Activated CD4-positive, alpha-beta T cell treated with anti-CD3 and anti-CD28 coated beads, Interleukin-2, amount 50 U/mL, for 1 hour (primary cell): ENCODE data around the gene SCART1.
"Not testable (repeated sequence)": the region's sequence is repeated elsewhere in the genome, so short reads cannot be mapped to it uniquely, and the experiment has no call there.

ENCODE experiments used
- DNase-seq: peaks from one replicate; pipeline ENCODE4 v3.0.0-alpha.2; 2020

The SCART1 gene

DNA sequence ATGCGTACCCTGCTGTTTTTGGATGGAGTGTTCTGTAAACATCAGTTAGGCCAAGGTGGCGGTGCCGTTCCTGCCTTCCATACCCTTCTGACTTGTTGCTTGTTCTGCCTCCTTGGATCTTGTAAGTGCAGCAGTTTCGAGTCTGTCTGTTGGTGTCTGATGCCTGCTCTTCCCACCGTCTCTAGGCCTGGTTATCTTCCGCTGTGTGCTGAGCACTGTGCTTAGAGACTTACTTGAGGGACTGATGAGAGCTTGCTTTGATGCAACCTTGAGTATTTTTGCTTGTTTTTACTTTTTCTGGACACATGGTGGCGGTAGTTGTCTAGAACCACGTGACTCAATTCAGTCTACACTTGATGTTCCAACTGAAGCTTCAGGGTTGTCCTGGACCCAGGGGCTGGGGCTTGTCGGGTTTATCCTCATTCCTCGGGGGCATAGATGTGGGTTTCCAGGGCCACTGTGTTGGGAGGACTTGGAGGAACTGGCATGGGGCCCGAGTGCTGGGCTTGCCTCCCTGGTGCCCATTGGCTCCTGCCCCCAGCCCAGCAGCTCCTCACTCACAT, 15.0 kb upstream of the SCART1 start:
- no peak for DNase-seq

DNA sequence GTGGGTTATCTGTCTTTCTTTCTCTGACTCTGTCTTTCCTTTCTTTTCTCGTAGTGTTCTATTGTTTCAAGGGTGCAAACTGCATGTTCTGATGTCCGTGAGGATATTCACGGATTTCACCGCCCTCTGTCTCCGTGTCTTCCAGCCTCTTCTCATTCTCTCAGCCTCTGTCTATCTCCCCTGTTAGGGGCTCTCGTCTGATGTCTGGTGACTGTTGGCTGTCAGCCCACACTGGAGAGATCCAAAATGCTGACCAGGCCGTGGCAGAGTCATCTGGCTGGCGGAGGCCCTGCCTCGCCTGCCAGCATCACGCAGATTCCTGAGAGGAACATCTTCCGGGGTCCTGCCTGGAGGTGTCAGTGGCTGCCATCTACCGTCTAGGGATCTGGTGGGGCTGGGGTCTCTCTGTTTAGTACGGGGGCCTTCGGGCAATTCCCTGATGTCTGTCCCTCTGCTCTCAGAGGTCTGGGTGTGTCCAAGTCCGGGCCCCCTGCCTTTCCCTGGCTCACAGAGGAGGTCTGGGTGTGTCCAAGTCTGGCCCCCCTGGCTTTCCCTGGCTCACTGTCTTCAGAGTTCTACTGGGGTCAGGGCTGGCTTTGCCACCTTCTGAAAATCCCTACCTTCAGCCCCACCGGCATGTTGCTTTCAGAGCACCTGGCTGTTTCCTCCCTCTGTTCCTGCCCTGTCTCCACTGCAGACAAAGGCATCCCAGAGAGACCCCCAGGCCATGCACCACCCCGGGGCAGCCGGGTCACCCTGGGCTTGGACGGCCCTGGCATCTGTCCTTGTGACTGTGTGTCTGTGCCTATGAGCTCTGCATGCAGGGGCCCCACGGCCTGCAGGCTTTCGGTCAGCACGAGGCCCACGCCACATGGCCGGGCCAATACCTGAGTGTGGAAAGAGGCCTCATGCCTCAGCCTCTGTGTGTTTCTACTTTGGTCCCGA, 14.0 kb upstream of the SCART1 start:
- DNase-seq: no peak

DNA sequence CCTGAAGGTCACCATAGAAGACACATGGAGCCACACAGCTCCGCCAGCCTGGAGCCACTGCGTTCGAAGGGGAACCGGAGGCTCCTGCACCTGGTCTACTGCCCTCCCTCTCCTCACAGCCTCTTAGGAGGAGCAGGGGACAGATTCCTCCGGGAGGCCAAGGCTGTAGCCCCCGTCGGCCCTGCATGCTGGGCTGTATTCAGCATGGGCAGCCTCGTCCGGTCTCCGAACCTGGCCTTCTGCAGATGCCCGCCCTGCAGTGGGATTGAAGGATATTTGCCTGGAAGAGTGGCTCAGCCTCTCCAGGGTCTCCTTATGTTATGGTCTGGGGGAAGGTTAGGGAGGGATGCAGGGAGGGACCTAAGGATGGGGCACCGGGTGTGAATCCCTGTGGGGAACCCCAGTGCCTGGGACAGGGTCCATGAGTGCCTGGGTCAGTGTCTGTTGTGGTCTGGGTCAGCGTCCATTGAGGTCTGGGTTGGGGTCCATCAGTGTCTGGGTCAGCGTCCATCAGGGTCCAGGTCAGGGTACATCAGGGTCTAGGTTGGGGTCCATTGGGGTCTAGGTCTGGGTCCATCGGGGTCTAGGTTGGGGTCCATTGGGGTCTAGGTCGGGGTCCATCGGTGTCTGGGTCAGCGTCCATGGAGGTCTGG, 13.0 kb upstream of the SCART1 start:
- DNase-seq: no peak

DNA sequence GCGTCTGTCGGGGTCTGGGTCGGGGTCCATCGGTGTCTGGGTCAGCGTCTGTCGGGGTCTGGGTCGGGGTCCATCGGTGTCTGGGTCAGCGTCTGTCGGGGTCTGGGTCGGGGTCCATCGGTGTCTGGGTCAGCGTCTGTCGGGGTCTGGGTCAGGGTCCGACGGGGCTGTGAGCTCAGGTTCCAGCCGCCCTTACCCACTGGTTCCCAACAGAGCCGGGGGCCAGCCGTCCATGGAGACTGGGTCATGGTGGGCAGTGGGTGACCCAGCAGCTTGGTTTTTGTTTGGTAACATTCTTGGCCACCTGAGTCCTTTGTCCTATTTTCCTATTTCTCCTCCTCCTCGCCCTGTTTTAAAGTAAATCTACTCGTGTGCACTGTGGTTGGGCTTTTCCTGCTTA, 12.4 kb upstream of the SCART1 start:
- not testable (repeated sequence) for DNase-seq

DNA sequence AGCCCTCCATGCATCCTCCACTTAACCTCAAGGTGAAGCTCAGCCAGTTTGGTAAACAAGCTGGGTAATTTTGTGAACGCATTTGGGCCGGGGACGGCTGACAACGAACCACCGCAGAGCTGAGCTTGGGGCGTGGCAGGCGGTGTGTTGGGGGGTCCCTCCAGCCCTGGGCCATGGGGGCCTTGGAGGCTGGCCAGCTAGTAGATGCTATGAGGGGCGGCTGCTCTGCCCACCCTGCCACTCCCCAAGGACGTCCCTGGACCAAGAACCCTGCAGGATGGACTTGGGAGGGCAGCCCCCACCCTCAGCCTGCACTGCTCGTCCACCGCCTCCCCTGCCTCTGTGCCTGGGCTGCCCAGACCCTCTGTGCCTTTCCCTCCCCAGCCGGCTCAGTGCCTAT, 12.0 kb upstream of the SCART1 start:
- no peak for DNase-seq

DNA sequence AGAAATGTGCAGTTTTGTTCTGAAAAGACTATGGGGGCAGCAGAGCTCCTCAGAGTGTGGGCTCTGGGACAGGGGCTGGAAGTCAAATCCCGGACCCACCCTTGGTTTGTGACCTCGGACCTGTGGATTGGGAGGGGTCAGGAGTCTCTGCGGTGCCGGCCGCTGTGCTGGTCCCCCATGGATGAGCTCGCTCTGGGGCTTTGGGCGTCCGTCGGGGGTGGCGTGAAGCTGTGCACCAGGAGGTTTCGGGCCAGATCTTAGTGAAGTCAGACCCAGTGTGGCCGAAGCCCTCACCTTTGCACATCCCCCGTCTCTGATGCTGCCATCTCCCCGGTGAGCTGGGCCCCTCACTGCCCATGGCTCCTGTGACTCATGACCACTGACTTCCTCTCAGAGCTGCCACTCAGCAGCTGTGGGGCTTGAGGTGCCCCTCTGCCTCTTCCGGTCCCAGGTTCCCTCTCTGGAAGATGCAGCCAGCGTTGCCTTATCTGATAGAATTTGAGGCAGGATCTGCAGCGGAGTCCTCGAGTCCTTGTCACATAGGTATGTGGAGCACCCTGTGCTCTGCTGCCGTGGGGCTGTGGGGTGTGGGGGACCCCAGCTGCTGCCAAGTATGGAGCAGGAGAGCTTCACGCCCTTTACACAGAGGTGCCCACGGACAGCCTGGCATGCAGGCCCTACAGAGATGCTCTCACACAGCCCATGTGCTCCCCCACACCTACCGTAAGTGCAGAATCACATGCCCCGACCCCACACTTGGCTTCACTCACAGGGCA, 11.4 kb upstream of the SCART1 start:
- no peak for DNase-seq

DNA sequence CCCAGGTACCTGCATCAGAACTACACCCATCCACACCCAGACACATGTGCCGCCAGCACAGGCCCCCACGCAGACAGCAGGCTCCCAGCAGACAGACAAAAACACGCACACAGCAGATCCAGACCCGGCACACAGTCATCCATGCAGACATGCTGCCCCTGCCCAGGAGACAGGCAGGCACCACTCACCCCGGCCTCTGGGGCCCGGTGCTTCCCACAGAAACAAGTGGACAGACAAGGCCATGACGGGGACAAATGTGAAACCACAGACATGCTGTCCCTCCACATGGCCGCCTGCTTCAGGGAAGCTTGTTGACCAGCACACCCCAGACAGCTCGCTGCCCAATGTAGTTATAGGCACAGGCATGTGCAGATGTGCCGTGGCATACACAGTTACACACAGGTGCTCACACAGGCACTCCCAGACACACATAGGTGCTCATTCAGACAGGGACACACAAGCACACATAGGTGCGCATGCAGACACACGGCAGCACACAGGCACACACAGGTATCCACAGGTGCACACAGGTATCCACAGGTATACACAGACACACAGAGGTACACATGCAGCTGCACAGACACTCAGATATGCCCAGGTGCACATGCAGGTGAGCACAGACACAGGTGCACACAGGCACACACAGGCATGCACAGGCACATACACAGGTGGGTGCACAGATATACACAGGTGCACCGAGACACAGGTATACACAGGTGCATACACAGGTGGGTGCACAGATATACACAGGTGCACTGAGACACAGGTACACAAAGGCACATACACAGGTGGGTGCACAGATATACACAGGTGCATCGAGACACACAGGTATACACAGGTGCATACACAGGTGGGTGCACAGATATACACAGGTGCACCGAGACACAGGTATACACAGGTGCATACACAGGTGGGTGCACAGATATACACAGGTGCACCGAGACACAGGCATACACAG, 10.5 kb upstream of the SCART1 start:
- no peak for DNase-seq

DNA sequence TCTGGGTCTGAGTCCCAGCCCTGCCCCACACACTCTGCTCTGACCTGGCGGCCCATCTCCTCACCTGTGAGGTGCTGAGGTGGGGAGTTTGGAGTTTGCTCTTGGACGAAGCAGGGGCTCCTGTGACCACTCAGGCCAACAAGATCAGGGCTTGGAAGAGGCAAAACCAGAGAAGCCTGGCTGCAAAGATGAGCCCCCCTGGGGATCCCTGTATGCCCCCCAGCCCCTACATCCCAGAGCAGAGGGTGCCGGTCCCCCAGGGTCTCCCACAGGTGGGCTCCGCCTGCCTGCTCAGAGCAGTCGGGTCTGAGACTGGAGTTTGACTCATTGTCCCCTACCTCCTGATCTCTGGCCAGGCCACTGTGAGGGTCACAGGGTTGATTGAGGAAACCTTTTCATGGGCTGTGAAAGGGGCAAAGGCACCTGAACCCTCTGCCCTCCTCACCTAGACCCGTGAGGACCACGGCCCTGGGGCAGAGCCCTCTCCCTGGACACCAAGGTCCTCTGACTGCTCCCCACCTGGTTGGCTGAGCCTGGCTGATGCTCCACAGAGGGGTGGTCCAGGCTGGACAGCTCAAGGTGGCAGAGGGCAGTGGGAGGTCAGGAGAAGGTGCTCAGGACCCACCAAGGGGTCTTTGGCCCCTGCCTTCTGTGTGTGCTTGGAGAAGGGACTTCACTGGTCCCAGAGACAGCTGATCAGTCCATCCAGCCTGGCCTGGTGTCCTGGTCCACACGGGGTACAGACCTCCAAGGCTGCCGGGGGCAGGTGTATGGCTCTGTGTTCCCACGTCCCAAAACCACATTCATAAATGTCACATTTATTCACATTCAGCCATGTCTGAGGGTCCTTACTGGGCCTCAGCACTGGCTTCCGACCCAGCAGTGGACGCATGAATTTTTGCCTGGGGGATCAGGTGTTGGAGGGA, 9.1 kb upstream of the SCART1 start:
- DNase-seq: no peak

DNA sequence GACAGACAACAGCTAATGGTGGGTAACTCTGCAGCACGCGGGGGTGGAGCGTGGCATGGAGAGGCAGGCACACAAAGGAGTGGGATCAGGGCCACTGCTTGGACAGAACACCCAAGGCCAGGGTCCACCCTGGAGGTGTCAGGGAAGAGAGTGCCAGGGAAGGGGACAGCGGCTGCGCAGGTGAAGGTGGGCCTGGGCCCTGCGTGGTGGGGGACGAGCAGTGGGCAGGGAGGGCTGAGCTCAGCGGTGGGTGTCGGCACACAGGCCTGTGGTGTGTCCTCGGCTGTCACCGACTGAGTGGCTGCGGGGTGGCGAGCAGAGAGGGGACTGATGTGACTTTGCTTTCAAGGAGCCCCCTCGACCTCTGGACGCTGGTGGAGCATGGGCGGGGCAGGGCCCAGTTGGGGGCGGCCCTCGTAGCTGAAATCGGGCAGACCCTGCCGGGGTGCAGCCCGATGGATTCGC, 8.4 kb upstream of the SCART1 start:
- DNase-seq: no peak

DNA sequence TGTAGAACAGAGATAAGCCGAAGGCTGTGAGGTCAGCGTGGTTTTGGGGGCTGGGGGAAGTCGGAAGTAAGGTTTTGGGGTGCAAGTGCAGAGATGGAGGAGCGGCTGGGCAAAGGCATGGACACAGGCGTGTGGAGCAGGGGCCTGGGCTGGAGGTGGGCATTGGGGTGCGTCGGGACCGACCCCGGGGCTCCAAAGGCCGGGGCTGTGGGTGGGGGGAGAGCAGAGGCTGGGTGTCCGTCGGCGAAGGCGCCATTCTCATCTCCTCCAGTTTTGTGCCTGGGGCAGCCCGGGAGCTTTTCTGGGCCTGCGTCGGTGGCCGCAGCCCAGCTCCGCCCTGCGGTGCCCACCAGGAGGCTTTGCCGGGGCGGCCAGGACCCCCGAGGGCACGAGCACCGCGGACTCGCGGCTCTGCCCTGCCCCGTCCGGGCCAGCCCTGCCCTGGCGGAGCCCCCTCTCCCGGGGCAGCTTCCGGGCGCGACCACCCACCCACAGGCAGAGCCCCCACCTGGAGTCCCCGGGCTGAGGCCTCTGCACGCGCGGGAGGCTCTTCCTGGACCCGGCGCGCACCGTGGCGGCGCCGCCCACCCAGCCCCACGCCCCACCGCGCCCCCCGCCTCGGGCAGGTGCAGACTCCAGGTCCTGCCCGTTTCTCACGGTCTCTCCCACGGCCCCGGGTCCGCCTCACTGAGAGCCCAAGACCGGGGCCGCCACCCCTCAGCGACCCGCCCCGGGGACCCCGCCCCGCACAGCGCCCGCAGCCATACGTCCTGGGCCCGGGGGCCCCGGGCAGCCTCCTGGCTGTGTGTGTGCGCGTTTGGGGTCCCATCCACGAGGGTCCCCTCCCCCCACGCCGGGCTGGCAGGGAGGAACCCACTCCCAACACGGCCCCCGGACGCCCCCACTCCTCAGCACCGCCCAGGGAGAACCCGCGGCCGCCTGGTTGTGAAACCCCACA, 7.7 kb upstream of the SCART1 start:
- DNase-seq: no peak

DNA sequence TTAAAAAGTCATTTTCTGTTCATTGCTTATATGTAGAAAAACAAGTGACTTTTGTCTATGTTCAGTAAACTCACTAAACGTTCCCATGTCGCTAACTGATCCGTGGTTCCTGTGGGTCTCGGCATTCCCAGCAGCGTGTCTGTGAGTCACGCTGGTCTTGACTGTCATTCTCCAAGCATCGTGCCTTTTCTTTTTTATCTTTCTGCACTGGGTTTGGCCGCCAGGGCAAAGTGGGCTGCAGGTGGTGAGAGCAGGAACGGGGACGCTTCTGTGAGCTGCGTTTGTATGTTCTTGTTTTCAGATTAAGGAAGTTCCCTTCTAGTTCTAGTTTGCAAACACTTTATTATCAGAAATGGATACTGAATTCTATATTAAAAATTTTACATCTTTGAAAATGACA, 6.8 kb upstream of the SCART1 start:
- no peak for DNase-seq

DNA sequence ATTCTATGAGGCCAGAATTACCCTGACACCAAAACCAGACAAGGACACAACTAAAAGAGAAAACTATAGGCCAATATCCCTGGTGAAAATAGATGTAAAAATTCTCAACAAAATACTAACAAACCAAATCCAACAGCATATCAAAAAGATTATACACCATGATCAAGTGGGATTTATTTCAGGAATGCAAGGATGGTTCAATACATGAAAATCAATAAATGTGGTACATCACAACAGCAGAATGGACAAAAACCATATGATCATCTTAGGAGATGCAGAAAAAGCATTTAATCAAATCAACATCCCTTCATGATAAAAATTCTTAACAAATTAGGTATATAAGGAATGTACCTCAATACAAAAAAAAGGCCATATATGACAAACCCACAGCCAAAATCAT, 5.6 kb upstream of the SCART1 start:
- DNase-seq: no peak

DNA sequence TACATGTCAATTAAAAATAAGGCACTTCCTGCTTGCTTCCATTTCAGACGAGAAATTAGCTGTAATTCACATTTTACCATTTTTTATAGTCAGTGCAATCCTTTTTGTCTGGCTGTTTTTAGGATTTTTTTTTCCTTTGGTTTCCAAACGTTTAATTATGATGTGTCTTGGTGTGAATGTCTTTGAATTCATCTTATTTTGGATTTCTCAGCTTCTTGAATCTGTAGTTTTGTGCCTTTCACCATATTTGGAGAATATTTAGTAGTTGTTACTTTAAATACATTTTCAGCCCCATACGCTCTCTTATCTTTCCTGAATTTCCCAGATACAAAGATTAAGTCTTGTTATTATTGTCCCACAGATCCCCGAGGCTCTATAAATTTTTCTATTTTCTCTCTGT, 2.4 kb upstream of the SCART1 start:
- no peak for DNase-seq

DNA sequence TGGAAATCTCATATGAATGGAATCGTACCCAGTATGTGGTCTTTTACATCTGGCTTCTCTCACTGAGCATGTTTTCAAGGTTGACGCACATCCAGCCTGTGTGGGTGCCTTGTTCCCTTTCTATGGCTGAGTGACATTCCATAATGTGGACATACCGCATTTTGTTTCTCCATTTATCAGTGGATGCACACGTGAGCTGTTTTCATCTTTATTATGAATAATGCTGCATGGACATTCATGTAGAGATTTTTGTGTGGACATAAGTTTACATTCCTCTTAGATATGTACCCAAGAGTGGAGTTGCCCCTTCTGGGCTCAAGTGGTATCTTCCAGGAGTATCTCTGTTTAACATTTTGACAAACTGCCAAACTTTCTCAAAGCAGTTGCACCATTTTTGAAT, 1.3 kb upstream of the SCART1 start:
- no peak for DNase-seq

DNA sequence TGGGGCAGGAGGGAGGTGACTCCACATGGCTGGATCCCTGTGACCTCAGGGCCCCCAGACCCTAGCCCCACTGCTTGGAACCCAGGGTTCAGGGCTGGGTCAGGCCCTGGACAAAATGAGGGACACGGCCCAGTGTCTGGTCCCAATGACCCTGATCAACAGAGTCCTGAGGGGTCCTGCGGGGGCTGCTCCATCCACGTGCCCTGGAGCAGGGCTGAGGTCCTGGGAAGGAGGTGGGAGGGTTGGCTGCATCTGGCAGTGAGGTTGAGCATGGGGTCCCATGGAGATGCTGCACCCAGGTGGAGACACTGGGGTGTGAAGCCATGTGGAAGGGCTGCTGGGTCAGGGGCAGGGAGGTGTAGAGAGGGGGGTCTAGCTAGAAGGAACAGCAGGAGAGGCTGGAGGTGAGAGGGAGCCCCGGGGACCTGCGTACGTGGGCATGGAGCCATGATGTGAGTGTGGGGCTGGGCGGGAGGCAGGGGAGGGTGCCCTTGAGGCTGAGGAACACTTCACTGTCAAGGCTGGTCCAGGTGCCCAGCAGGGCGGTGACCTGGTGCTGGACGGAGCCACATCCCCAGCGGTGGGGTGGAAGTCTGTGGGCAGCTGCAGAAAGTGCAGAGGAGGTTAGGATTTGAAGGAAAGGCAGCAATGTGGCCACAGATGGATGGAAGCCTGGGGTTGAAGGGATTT, 604 bp downstream of the SCART1 start:
- DNase-seq: no peak

DNA sequence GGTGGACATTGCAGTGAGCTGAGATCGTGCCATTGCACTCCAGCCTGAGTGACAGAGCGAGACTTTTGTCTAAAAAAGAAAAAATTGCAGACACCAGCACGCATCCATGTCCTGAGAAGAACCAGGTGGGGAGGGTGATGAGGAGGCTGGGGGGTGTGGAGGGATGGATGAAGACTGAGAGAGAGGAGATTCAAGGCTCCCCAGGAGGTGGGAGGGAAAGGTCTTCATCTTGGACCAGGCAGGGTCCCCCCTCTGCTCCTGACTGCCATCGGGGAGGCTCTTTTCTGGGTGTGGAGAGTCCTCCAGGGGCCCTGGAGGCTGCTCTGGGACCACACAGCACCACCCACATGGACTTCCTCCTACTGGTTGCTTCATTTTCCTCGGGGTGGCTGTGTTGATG, 1.5 kb downstream of the SCART1 start:
- DNase-seq: no peak

DNA sequence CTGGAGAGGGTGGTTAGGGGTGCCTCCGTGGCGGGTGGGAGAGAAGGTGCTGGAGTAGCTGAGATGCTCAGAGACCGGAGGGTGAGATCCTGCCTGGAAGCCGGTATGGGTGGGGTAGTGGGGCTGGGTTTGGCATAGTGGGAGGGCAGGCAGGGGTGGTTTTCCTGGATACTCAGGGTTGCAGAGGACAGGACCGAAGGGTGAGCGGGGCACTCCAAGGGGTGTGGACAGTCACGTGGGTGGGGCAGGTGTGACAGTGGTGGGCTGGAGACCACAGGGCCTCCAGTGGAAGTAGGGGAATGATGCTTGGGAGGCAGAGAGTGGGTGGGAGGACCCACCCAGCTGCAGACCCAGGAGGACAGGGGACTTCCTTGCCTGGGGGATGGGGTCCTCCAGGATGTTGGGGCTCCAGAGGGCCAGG, 1.9 kb downstream of the SCART1 start:
- no peak for DNase-seq

DNA sequence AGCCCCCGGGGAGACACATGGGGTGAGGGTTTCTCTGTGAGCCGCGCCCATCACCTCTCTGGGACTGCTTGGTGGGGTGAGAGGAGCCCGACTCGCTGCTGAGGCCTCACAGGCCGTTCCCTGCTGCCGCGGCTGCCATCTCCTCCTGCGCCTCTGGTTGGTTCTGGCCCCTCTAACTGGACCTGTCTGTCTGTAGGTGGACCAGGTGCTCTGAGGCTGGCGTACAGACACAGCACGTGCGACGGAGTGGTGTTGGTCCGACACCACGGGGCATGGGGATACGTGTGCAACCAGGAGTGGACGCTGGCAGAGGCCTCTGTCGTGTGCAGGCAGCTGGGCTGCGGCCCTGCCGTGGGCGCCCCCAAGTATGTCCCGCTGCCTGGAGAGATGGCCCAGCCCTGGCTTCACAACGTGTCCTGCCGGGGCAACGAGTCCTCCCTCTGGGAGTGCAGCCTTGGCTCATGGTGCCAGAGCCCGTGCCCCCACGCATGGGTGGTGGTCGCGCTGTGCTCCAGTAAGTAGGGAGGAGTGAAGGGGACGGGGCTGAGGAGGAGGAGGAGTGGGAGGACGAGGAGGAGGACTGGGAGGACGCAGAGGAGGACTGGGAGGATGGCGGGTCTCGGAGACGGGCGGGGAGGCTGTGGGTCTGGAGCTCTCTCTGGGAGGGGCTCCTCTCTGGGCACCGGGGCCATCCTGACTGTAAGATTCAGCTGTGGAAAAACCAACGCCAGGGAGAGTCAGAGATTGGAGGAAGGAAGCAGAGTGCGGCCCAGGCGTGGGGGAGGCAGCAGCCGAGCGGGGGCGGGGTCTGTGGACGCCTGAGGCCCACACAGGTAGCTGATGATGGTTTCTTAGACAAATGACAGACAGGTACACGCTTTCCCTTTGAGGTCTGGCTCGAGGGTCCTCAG, 2.6 kb downstream of the SCART1 start:
- DNase-seq: no peak
